A673 (cell line): ENCODE results near the gene LRP1B.

ENCODE experiments used
- EZH2 ChIP-seq: fragments of 200-600 bp; sonication (generic); IDR thresholded peaks from 2 replicates; pipeline ENCODE4 v1.6.1; 2017; ENCODE audit warnings: borderline replicate concordance, low read depth, mild to moderate bottlenecking, mixed read lengths, antibody characterized with exemption, low read length; ENCODE audit not compliant: poor library complexity, severe bottlenecking
- TF ChIP-seq, protein P1 (sequence below): fragments of 300-800, 200-600 bp; sonication (generic); conservative IDR thresholded peaks from 2 replicates; pipeline ENCODE4 v1.5.1; 2017; ENCODE audit warnings: low read depth, mild to moderate bottlenecking, antibody characterized with exemption, low read length, moderate library complexity, mixed read lengths

DNA sequence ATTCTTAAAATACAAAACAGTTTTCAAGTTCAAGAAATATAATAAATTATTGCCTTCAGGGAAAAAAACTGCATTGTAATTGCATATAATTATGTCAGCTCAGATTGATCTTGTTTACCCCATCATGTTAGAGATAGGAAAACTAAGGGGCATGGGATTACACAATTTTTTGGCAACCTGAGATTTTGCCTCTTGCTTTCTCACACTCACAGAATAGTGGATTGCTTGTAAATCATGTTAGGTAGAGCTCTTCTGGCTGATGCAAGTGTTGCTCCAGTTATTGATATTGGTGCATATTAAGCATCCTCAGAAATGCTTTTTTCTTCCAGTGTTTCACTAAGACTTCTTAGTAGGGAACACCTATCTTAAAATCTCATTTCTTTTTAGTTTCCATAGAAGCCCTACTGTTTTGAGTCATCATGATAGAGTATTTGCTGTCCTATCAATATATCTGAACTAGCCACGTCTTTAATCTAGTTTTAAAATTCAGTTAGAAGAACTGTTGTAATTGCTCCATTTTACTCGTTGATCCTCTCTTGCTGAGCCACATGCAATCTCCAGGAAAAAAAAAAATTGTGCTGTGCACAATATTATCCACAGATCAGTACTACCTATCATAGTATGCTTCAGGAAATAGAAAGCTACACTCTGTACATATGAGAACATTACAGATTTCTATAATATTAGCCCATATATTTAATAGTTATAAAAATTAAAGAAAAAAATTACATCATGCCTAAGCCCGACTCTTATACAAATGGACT, 393.1 kb downstream of the LRP1B start:
- TF ChIP-seq, protein P1, sequence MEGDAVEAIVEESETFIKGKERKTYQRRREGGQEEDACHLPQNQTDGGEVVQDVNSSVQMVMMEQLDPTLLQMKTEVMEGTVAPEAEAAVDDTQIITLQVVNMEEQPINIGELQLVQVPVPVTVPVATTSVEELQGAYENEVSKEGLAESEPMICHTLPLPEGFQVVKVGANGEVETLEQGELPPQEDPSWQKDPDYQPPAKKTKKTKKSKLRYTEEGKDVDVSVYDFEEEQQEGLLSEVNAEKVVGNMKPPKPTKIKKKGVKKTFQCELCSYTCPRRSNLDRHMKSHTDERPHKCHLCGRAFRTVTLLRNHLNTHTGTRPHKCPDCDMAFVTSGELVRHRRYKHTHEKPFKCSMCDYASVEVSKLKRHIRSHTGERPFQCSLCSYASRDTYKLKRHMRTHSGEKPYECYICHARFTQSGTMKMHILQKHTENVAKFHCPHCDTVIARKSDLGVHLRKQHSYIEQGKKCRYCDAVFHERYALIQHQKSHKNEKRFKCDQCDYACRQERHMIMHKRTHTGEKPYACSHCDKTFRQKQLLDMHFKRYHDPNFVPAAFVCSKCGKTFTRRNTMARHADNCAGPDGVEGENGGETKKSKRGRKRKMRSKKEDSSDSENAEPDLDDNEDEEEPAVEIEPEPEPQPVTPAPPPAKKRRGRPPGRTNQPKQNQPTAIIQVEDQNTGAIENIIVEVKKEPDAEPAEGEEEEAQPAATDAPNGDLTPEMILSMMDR, result no peak
- TF ChIP-seq EZH2, result no peak
